K562 (cell line): ENCODE measurements around the gene SHANK1. TPM values are rescaled to one million over a fixed set of nuclear protein-coding genes. Genes with fewer than 3 reads are reported as not detected.

ENCODE experiments used
- FOXJ2 ChIP-seq: fragments of 200-800 bp; sonication (Bioruptor generic); IDR thresholded peaks from 2 replicates; pipeline ENCODE4 v1.6.1; 2016; ENCODE audit warnings: missing genetic modification characterization, missing compliant biosample characterization
- FOXP1 ChIP-seq: sonication (generic); formaldehyde crosslinking; IDR thresholded peaks from 2 replicates; pipeline ENCODE4 v1.8.0; 2022; ENCODE audit warnings: mild to moderate bottlenecking, missing genetic modification reagents
- GABPA ChIP-seq: fragments of 200-800 bp; sonication (Bioruptor generic); conservative IDR thresholded peaks from 2 replicates; pipeline ENCODE4 v1.6.1; 2016; ENCODE audit warnings: low read depth, missing genetic modification characterization, missing compliant biosample characterization
- HOMEZ ChIP-seq: fragments of 250-450 bp; sonication (Bioruptor Pico); IDR thresholded peaks from 2 replicates; pipeline ENCODE4 v1.4.0; 2020; ENCODE audit warnings: mild to moderate bottlenecking, moderate library complexity
- MYBL2 ChIP-seq, 2 experiments: fragments of 450-650 bp in 1 of 2; sonication (generic) in 1 of 2; formaldehyde crosslinking in 1 of 2; IDR thresholded peaks; 2 replicates each; pipeline versions ENCODE4 v1.6.1 to v1.8.1; 2017 to 2022; ENCODE audit warnings: borderline replicate concordance in 1 of 2, inconsistent platforms in 1 of 2, low read depth in 1 of 2, mild to moderate bottlenecking in 1 of 2, missing genetic modification reagents in 1 of 2, moderate library complexity in 1 of 2
- TAF7 ChIP-seq: fragments of 450-650 bp; IDR thresholded peaks from 2 replicates; pipeline ENCODE4 v1.6.1; 2016; ENCODE audit warnings: missing genetic modification characterization, missing compliant biosample characterization
- THRAP3 ChIP-seq: fragments of 450-650 bp; IDR thresholded peaks from 2 replicates; pipeline ENCODE4 v1.6.1; 2016; ENCODE audit warnings: mild to moderate bottlenecking, inconsistent platforms, borderline replicate concordance
- ZBED1 ChIP-seq: IDR thresholded peaks from 2 replicates; pipeline ENCODE4 v1.6.1; 2014
- ZBTB12 ChIP-seq: fragments of 250-450 bp; sonication (Bioruptor Pico); IDR thresholded peaks from 2 replicates; pipeline ENCODE4 v1.4.0; 2020
- ZBTB34 ChIP-seq: fragments of 250-450 bp; sonication (Bioruptor Pico); IDR thresholded peaks from 2 replicates; pipeline ENCODE4 v1.8.0; 2021; ENCODE audit warnings: mild to moderate bottlenecking, moderate library complexity
- ZBTB49 ChIP-seq: sonication (generic); formaldehyde crosslinking; IDR thresholded peaks from 2 replicates; pipeline ENCODE4 v1.8.0; 2022; ENCODE audit warnings: missing genetic modification reagents, mild to moderate bottlenecking, borderline replicate concordance
- ZNF274 ChIP-seq: IDR thresholded peaks from 2 replicates; pipeline ENCODE4 v1.6.1; 2011; ENCODE audit warnings: low read depth, mild to moderate bottlenecking, low read length, moderate library complexity, borderline replicate concordance
- ZNF431 ChIP-seq: sonication (generic); formaldehyde crosslinking; IDR thresholded peaks from 2 replicates; pipeline ENCODE4 v1.8.0; 2022; ENCODE audit warnings: mild to moderate bottlenecking, missing genetic modification reagents
- ZNF449 ChIP-seq: fragments of 250-450 bp; sonication (Bioruptor Pico); IDR thresholded peaks from 2 replicates; pipeline ENCODE4 v1.8.0; 2022; ENCODE audit warnings: moderate library complexity, mild to moderate bottlenecking, inconsistent platforms
- polyA plus RNA-seq, 8 experiments: library from polyadenylated mRNA; depleted of rRNA in 4 of 8; stranded (reverse) in 5 of 8; unstranded in 3 of 8; fragments of >200 nt; fragmentation: Nextera tagmentation in 2 of 8; fragmentation: Illumina TruSeq in 1 of 8; extraction: Ambion mirVana in 2 of 8; extraction: Trizol in 1 of 8; gene quantifications; 2 replicates each; pipeline versions ENCODE4 v1.2.1 to v1.2.3, GENCODE V29; 2011 to 2014; ENCODE audit warnings: inconsistent platforms in 1 of 8, missing spikeins in 1 of 8
- total RNA-seq, 7 experiments: library from RNA; depleted of rRNA in 6 of 7; stranded (reverse); fragments of >200 nt in 6 of 7; fragmentation: Illumina TruSeq in 2 of 7; extraction: Trizol in 2 of 7; gene quantifications; 2 replicates each; pipeline versions ENCODE4 v1.2.1 to v1.2.3, GENCODE V29; 2011 to 2021; ENCODE audit warnings: low replicate concordance in 1 of 7

SHANK1 gene
- total and polyA plus RNA-seq, 9 of the 15 experiments (the other 6 are each of a cell fraction or from before 2014, with no cell fraction given) = 0.33 to 1.3 (median 0.55) TPM; not detected in 2

GRCh38 chr19:50724522-50725217 is 5.1 kb upstream of the SHANK1 start (continued):
- TF ChIP-seq ZBTB12 (CRISPR knock-in tag) (peak; percentile 36; the same call in 1 of the 2 replicates), FOXP1 (CRISPR knock-in tag) (peak; percentile 58; the same call in 1 of the 2 replicates), ZBTB34 (no peak), HOMEZ (CRISPR knock-in tag) (no peak), ZNF431 (CRISPR knock-in tag) (no peak), TAF7 (tag) (no peak), ZBTB49 (CRISPR knock-in tag) (no peak), GABPA (tag) (peak; percentile 63), MYBL2 (IDR thresholded peaks at IDR 0.05; ENCODE audit: low read depth) (no peak), MYBL2 (CRISPR knock-in tag; IDR thresholded peaks at IDR 0.05; ENCODE audit: borderline replicate concordance) (no peak), ZNF449 (CRISPR knock-in tag) (no peak), ZBED1 (no peak), ZNF274 (no peak), THRAP3 (no peak), FOXJ2 (tag) (no peak)
